Peyer's patch (tissue), 4 donors: ENCODE measurements around the gene TMEM217.

Experiments
- CTCF ChIP-seq, 6 experiments: fragments of 450-650 bp in 4 of 6; fragments of 200-600 bp in 2 of 6; sonication (generic) in 1 of 6; IDR thresholded peaks; one replicate each; pipeline ENCODE4 v1.5.1; 2017 to 2019; ENCODE audit warnings: antibody characterized with exemption in 6 of 6, mild to moderate bottlenecking in 3 of 6, moderate library complexity in 1 of 6
- POLR2A ChIP-seq, 2 donors: fragments of 450-650 bp; IDR thresholded peaks; one replicate each; pipeline ENCODE4 v1.5.1; 2017; ENCODE audit warnings: antibody characterized with exemption in 2 of 2, mild to moderate bottlenecking in 2 of 2, moderate library complexity in 2 of 2

DNA sequence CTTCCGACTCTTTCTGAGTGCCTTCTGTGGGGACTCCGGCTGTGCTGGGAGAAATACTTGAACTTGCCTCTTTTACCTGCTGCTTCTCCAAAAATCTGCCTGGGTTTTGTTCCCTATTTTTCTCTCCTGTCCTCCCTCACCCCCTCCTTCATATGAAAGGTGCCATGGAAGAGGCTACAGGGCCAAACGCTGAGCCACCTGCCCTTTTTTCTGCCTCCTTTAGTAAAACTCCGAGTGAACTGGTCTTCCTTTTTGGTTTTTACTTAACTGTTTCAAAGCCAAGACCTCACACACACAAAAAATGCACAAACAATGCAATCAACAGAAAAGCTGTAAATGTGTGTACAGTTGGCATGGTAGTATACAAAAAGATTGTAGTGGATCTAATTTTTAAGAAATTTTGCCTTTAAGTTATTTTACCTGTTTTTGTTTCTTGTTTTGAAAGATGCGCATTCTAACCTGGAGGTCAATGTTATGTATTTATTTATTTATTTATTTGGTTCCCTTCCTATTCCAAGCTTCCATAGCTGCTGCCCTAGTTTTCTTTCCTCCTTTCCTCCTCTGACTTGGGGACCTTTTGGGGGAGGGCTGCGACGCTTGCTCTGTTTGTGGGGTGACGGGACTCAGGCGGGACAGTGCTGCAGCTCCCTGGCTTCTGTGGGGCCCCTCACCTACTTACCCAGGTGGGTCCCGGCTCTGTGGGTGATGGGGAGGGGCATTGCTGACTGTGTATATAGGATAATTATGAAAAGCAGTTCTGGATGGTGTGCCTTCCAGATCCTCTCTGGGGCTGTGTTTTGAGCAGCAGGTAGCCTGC is 83.2 kb downstream of the TMEM217 start:
- TF ChIP-seq CTCF (IDR thresholded peaks at IDR 0.05) (no peak), POLR2A (IDR thresholded peaks at IDR 0.05) (no peak)
